HepG2 (cell line): ENCODE measurements around the gene NEMF. TPM values are rescaled to one million over a fixed set of nuclear protein-coding genes. Genes with fewer than 3 reads are reported as not detected.

ENCODE experiments used
- ATAC-seq: fragments of 200-7000 bp; cut with Tn5 transposase; 3 replicates; pipeline ENCODE4 v1.9.1; 2020; ENCODE audit warnings: mild to moderate bottlenecking, moderate library complexity
- BruUV-seq: library from RNA; stranded (reverse); fragments of 400-500 nt; replicated peaks from 2 replicates; lab custom pipeline; 2021; lab: Mats Ljungman, UMichigan
- CTCF ChIA-PET: fragments of 300-600 bp; formaldehyde crosslinking; extraction: SDS; loops from one replicate; lab custom pipeline; 2021; ENCODE audit warnings: low total read pairs, inconsistent platforms, low intra/inter-chr PET ratio; lab: Yijun Ruan, JAX
- POLR2A ChIA-PET: fragments of 350-600 bp; sonication (Branson Sonifier 250); formaldehyde crosslinking; loops from one replicate; lab custom pipeline; 2020; ENCODE audit warnings: antibody characterized with exemption, inconsistent platforms; lab: Yijun Ruan, JAX
- DNase-seq: peaks from one replicate; pipeline ENCODE4 v3.0.0-alpha.2; 2015; ENCODE audit warnings: low spot score
- FAIRE-seq: peaks from 3 replicates; lab custom pipeline; 2011; peaks lifted over from hg19 to GRCh38; lab: Jason Lieb, UNC
- H2AFZ ChIP-seq: one replicate; pipeline ENCODE4 v1.6.1; 2011; ENCODE audit warnings: low read length, inconsistent platforms
- H3K27ac ChIP-seq: fragments of 300-600 bp; 3 replicates; pipeline ENCODE4 v1.8.0; 2011; ENCODE audit warnings: mixed run types, mild to moderate bottlenecking, mixed read lengths, low read length, inconsistent platforms; ENCODE audit not compliant: insufficient read depth; ENCODE audit errors: extremely low read length
- H3K27me3 ChIP-seq, 2 experiments: fragments of 200-600 bp in 1 of 2; 2 replicates in 1 of 2; 3 replicates in 1 of 2; pipeline versions ENCODE4 v1.6.0 to v1.8.0; 2011; ENCODE audit warnings: low read length in 2 of 2, mild to moderate bottlenecking in 2 of 2, moderate library complexity in 2 of 2, inconsistent platforms in 1 of 2; ENCODE audit not compliant: insufficient read depth in 2 of 2, control insufficient read depth in 1 of 2
- H3K36me3 ChIP-seq, 2 experiments: fragments of 200-600 bp in 1 of 2; replicated peaks in 1 of 2; 2 replicates in 1 of 2; 3 replicates in 1 of 2; pipeline versions ENCODE4 v1.5.1 to v1.8.0; 2011; ENCODE audit warnings: low read length in 2 of 2, inconsistent platforms in 1 of 2; ENCODE audit not compliant: insufficient read depth in 2 of 2, control insufficient read depth in 1 of 2
- H3K4me1 ChIP-seq: 2 replicates; pipeline ENCODE4 v1.5.1; 2012; ENCODE audit warnings: low read length, inconsistent platforms; ENCODE audit not compliant: insufficient read depth
- H3K4me2 ChIP-seq: 2 replicates; pipeline ENCODE4 v1.6.0; 2011; ENCODE audit warnings: low read depth, low read length, inconsistent platforms
- H3K4me3 ChIP-seq, 3 experiments: fragments of 200-600 bp in 1 of 3; sonication (generic), shearing (Covaris generic) in 1 of 3; replicated peaks in 1 of 3; 2 replicates each; pipeline ENCODE4 v1.5.1; 2011 to 2016; ENCODE audit warnings: low read length in 3 of 3, inconsistent platforms in 2 of 3, low read depth in 2 of 3, mild to moderate bottlenecking in 2 of 3, control low read depth in 1 of 3, mixed read lengths in 1 of 3; ENCODE audit not compliant: insufficient read depth in 1 of 3
- H3K79me2 ChIP-seq: one replicate; pipeline ENCODE4 v1.6.1; 2011; ENCODE audit warnings: low read length, inconsistent platforms; ENCODE audit not compliant: insufficient read depth
- H3K9ac ChIP-seq: 2 replicates; pipeline ENCODE4 v1.6.0; 2011; ENCODE audit warnings: mild to moderate bottlenecking, low read depth, low read length, inconsistent platforms; ENCODE audit not compliant: insufficient read depth
- H3K9me3 ChIP-seq: 2 replicates; pipeline ENCODE4 v1.5.1; 2012; ENCODE audit warnings: mild to moderate bottlenecking, low read length
- H4K20me1 ChIP-seq: 2 replicates; pipeline ENCODE4 v1.6.0; 2011; ENCODE audit warnings: inconsistent platforms, mild to moderate bottlenecking, low read length, moderate library complexity; ENCODE audit not compliant: insufficient read depth
- FOSL2 ChIP-seq: sonication (generic); formaldehyde crosslinking; IDR thresholded peaks from 2 replicates; pipeline ENCODE4 v1.4.0; 2020; ENCODE audit warnings: missing genetic modification reagents
- FOXA1 ChIP-seq, 2 experiments: fragments of 450-650 bp in 1 of 2; sonication (generic) in 1 of 2; formaldehyde crosslinking in 1 of 2; IDR thresholded peaks; 2 replicates each; pipeline versions ENCODE4 v1.4.0 to v1.6.1; 2016 to 2020; ENCODE audit warnings: missing genetic modification reagents in 1 of 2
- GMEB2 ChIP-seq: IDR thresholded peaks from 2 replicates; pipeline ENCODE4 v1.6.1; 2016; ENCODE audit warnings: missing biosample characterization, missing genetic modification reagents, low read depth
- NCOA5 ChIP-seq: sonication (generic); formaldehyde crosslinking; IDR thresholded peaks from 2 replicates; pipeline ENCODE4 v1.4.0; 2020; ENCODE audit warnings: missing genetic modification reagents
- NFATC3 ChIP-seq: sonication (generic); formaldehyde crosslinking; IDR thresholded peaks from 2 replicates; pipeline ENCODE4 v1.5.1; 2020; ENCODE audit warnings: mild to moderate bottlenecking, missing genetic modification reagents
- NFE2L1 ChIP-seq: sonication (generic); formaldehyde crosslinking; IDR thresholded peaks from 2 replicates; pipeline ENCODE4 v1.4.0; 2020; ENCODE audit warnings: missing genetic modification reagents, mild to moderate bottlenecking, borderline replicate concordance
- PAWR ChIP-seq: sonication (generic); formaldehyde crosslinking; IDR thresholded peaks from 2 replicates; pipeline ENCODE4 v1.4.0; 2020; ENCODE audit warnings: missing genetic modification reagents, mild to moderate bottlenecking, borderline replicate concordance
- PAXIP1 ChIP-seq: sonication (generic); formaldehyde crosslinking; conservative IDR thresholded peaks from 2 replicates; pipeline ENCODE4 v1.4.0; 2020; ENCODE audit warnings: mild to moderate bottlenecking, missing genetic modification reagents, moderate library complexity
- PBX3 ChIP-seq: sonication (generic); formaldehyde crosslinking; IDR thresholded peaks from 2 replicates; pipeline ENCODE4 v1.8.1; 2023; ENCODE audit warnings: missing genetic modification reagents, inconsistent platforms, borderline replicate concordance
- PTBP1 ChIP-seq: fragments of 200-400 bp; formaldehyde crosslinking; IDR thresholded peaks from 2 replicates; pipeline ENCODE4 v1.6.1; 2018; ENCODE audit warnings: low read length, low read depth; ENCODE audit not compliant: poor library complexity, severe bottlenecking
- SP1 ChIP-seq, 2 experiments: fragments of 450-650 bp in 1 of 2; sonication (generic) in 1 of 2; formaldehyde crosslinking in 1 of 2; IDR thresholded peaks; 2 replicates each; pipeline versions ENCODE4 v1.4.0 to v1.6.1; 2016 to 2020; ENCODE audit warnings: missing genetic modification reagents in 1 of 2
- SUZ12 ChIP-seq: fragments of 150-350 bp; IDR thresholded peaks from 2 replicates; pipeline ENCODE4 v1.6.1; 2014; ENCODE audit warnings: low read depth, low read length
- TEF ChIP-seq: sonication (generic); formaldehyde crosslinking; IDR thresholded peaks from 2 replicates; pipeline ENCODE4 v1.5.0; 2020; ENCODE audit warnings: missing genetic modification reagents
- TFAP4 ChIP-seq: sonication (generic); IDR thresholded peaks from 2 replicates; pipeline ENCODE4 v1.6.1; 2016; ENCODE audit warnings: low read depth, borderline replicate concordance
- ZNF367 ChIP-seq: sonication (generic); formaldehyde crosslinking; IDR thresholded peaks from 2 replicates; pipeline ENCODE4 v1.4.0; 2020; ENCODE audit warnings: missing genetic modification reagents, borderline replicate concordance
- ZNF674 ChIP-seq: sonication (generic); formaldehyde crosslinking; IDR thresholded peaks from 2 replicates; pipeline ENCODE4 v1.5.0; 2020; ENCODE audit warnings: low read depth, mild to moderate bottlenecking, missing genetic modification reagents
- ZSCAN9 ChIP-seq: IDR thresholded peaks from 2 replicates; pipeline ENCODE4 v1.6.1; 2016; ENCODE audit warnings: borderline replicate concordance
- ZZZ3 ChIP-seq: sonication (generic); formaldehyde crosslinking; IDR thresholded peaks from 2 replicates; pipeline ENCODE4 v1.4.0; 2020; ENCODE audit warnings: missing genetic modification reagents, mild to moderate bottlenecking, borderline replicate concordance
- WGBS: methylation state at CpG from one replicate; pipeline ENCODE4 v1.1.6; 2017; ENCODE audit warnings: low lambda C conversion rate; 5-methylcytosine and 5-hydroxymethylcytosine counted together
- in situ Hi-C: cut with HindIII; loops from 2 replicates; pipeline ENCODE4 v1.10.0; 2017; ENCODE audit warnings: low pct_unique_long_range_greater_than_20kb; ENCODE audit not compliant: extremely low pct_ligation_motif_present
- intact Hi-C: fragments of 100-400 bp; cut with micrococcal nuclease; formaldehyde crosslinking; loops from one replicate; pipeline ENCODE4 v1.10.0; 2022; ENCODE audit not compliant: unreplicated experiment
- polyA plus RNA-seq, 8 experiments: library from polyadenylated mRNA; depleted of rRNA in 3 of 8; stranded (reverse) in 7 of 8; unstranded in 1 of 8; fragments of >200 nt; fragmentation: Illumina TruSeq in 4 of 8; extraction: Trizol in 4 of 8; gene quantifications; 2 replicates each; pipeline versions ENCODE4 v1.2.1 to v1.2.3, GENCODE V29; 2011 to 2016; ENCODE audit warnings: low read depth in 4 of 8, missing spikeins in 1 of 8, mixed read lengths in 1 of 8; ENCODE audit not compliant: insufficient read depth in 1 of 8
- total RNA-seq, 5 experiments: library from RNA; depleted of rRNA; stranded (reverse); fragments of >200 nt; fragmentation: Illumina TruSeq; extraction: Trizol; gene quantifications; 2 replicates each; pipeline ENCODE4 v1.2.3, GENCODE V29; 2016; ENCODE audit warnings: low read depth in 1 of 5

The NEMF gene
- total and polyA plus RNA-seq, 2 of the 13 experiments (the other 11 are each of a cell fraction or from before 2014, with no cell fraction given): 21.3 to 57.9 TPM

GRCh38 chr14:49792618-49793017 lies 60.0 kb downstream of the NEMF start:
- ChIA-PET POLR2A (no interaction called here), CTCF (no interaction called here)
- H3K9me3 ChIP-seq: no peaks in the 10 kb centered on the region
- intact Hi-C loops: no loop called here
- WGBS: 0% methylated on average over 1 of the region's 1 CpG
- no peak overlapping the region for H3K4me2 ChIP-seq
- no peaks in the 10 kb centered on the region for H4K20me1 ChIP-seq
- DNase-seq (no peak), ATAC-seq (no peak), FAIRE-seq (no peak)
- no peak overlapping the region for H2AFZ ChIP-seq
- no peak overlapping the region for H3K27ac ChIP-seq
- no peak overlapping the region for H3K9ac ChIP-seq
- H3K36me3 ChIP-seq: peaks cover 10 to 73% of the 10 kb centered on the region in 2 experiments
- BruUV-seq: no TSS peak
- H3K27me3 ChIP-seq: no peaks in the 10 kb centered on the region
- no peaks in the 10 kb centered on the region for H3K79me2 ChIP-seq
- H3K4me3 ChIP-seq: no peak overlapping the region
- no peaks in the 10 kb centered on the region for H3K4me1 ChIP-seq
- in situ Hi-C loops: no loop called here
- no peak for TF ChIP-seq ZSCAN9 (CRISPR knock-in tag)
- no peak for TF ChIP-seq PAXIP1 (CRISPR knock-in tag)
- TF ChIP-seq PBX3: no peak
- TF ChIP-seq ZZZ3: no peak
- no peak for TF ChIP-seq PAWR
- no peak for TF ChIP-seq TFAP4
- no peak for TF ChIP-seq NFE2L1 (CRISPR knock-in tag)
- TF ChIP-seq GMEB2 (CRISPR knock-in tag): no peak
- TF ChIP-seq NCOA5 (CRISPR knock-in tag): no peak
- TF ChIP-seq ZNF367 (CRISPR knock-in tag): no peak
- TF ChIP-seq TEF (CRISPR knock-in tag): no peak
- TF ChIP-seq FOXA1 (IDR thresholded peaks at IDR 0.05): no peak
- no peak for TF ChIP-seq FOXA1 (CRISPR knock-in tag; IDR thresholded peaks at IDR 0.05)
- no peak for TF ChIP-seq PTBP1
- no peak for TF ChIP-seq SUZ12
- TF ChIP-seq FOSL2 (CRISPR knock-in tag): no peak
- no peak for TF ChIP-seq SP1 (IDR thresholded peaks at IDR 0.05)
- TF ChIP-seq SP1 (CRISPR knock-in tag; IDR thresholded peaks at IDR 0.05): no peak
- no peak for TF ChIP-seq ZNF674 (CRISPR knock-in tag)
- no peak for TF ChIP-seq NFATC3 (CRISPR knock-in tag)
